ENCODE measurements around the gene IFNAR1.

The IFNAR1 gene

DNA sequence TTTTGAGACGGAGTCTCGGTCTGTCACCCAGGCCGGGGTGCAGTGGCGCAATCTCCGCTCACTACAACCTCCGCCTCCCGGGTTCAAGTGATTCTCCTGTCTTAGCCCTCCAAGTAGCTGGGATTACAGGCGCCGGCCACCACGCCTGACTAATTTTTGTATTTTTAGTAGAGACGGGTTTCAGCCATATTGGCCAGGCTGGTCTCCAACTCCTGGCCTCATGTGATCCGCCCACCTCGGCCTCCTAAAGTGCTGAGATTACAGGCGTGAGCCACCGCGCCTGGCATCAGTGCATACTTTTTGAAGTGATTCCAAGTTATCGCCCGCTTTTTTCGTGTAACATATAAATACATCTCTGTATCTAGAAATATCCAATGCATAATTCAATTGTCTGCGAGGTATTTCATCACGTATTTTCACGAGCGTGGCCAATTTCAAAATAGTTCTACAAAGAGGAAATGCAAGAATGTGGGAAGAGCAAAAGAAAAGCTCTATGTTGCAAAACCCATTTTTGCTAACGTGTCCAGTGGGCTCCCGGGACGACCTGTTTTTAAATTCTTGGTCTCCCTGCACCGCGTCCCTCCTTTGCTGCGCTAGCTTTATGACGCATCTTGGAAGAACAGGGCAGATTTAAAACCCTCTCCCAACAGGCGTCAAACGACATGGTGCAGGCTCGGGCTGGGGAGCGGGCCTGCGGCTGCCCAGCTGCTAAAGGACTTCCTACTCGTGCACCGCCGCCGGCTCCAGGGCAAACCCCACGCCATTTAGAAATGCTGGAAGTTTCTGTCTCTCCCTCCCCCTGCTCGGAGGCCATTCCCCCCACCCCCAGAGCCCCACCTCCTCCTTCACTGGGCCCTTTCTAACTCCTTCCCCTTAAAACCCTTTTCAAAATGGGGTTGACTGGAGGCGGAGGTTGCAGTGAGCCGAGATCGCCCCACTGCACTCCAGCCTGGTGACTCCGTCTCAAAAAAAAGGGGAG is 77.5 kb downstream of the IFNAR1 start:
- no peak for DNase-seq (ENCODE audit: low spot score)

GRCh38 chr21:33403128-33403785 is 78.5 kb downstream of the IFNAR1 start, which contains the start of gene IFNGR2:
TSS of gene IFNGR2 (plus strand) at chr21:33403413. CDS start at chr21:33403544, 131 bp downstream.
- peak; percentile 29 for DNase-seq (ENCODE audit: low spot score)

DNA sequence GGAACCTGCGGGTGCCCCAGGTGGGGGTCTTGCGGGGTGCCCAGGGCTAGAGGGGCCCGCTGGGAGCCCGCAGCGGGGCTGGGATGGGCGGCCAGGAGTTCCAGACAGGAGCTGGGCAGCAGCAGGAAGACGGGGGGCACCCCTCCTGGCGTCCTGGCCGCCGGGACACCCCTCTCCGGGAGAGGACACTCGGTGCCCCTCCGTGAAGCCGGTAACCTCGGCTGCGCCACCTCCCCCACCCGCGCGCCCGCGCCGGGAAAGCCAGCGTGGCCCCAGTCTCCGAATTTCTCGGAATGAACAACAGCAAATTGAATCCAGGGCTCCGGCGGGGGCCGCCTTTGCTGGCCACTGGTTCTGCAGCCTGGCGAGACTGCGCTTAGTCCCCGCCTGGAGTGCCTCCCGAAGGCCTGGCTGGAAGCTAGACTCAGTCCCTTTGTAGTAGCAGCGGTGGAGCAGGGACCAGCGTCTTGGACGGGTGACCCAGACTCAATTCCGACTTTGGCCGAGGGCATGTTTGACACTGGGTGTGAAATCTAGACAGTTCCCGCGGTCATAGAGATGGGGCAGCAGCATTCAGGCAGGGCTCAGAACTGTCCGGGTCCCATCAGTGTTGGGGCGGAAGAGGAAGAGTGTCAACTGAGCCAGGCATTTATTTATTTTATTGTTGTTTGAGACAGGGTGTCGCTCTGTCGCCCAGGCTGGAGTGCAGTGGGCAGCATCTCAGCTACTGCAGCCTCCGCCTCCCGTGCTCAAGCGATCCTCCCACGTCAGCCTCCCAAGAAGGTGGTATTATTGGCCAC is 79.2 kb downstream of the IFNAR1 start:
- DNase-seq (ENCODE audit: low spot score): peak; percentile 36

DNA sequence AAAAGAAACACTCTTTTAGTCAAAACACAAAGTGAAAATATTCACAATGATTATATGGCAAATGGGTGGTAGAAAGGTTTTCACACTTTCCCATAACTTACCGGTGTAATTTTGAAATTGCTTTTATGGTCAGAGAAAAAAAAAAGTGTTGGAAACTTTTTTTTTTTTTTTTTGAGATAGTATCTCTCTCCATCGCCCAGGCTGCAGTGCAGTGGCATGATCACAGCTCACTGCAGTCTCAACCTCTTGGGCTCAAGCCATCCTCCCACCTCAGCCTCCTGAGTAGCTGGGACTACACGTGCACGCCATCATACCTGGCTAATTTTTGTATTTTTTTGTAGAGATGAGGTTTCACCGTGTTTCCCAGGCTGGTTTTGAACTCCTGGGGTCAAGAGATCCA is 81.7 kb downstream of the IFNAR1 start:
- DNase-seq (ENCODE audit: low spot score): no peak

Measured in LoVo (cell line).